ENCODE data around the gene ACO1.

ACO1 gene

GRCh38 chr9:32441678-32442077 lies 57.2 kb downstream of the ACO1 start:
- Histone ChIP-seq H2AFZ (ENCODE audit: low read length, unreplicated experiment) (no peak overlapping the region), H3K79me2 (ENCODE audit: control insufficient read depth, insufficient read depth, low read length, unreplicated experiment) (no peaks in the 10 kb centered on the region), H3K36me3 (ENCODE audit: insufficient read depth, low read length) (peaks cover 36% of the 10 kb centered on the region), H3K4me3 (ENCODE audit: low read depth, low read length) (no peak overlapping the region), H3K27me3 (ENCODE audit: insufficient read depth, low read length) (no peaks in the 10 kb centered on the region), H3K4me1 (ENCODE audit: control insufficient read depth, insufficient read depth, low read length, unreplicated experiment) (no peaks in the 10 kb centered on the region), H3K27ac (ENCODE audit: low read depth, low read length) (no peak overlapping the region)

- Histone ChIP-seq H3K79me2 (ENCODE audit: control insufficient read depth, insufficient read depth, low read length, unreplicated experiment) (no peaks in the 10 kb centered on the region), H3K4me3 (ENCODE audit: low read depth, low read length) (no peak overlapping the region), H3K27ac (ENCODE audit: low read depth, low read length) (no peak overlapping the region), H3K36me3 (ENCODE audit: insufficient read depth, low read length) (peaks cover 42% of the 10 kb centered on the region), H3K27me3 (ENCODE audit: insufficient read depth, low read length) (no peaks in the 10 kb centered on the region), H2AFZ (ENCODE audit: low read length, unreplicated experiment) (no peak overlapping the region), H3K4me1 (ENCODE audit: control insufficient read depth, insufficient read depth, low read length, unreplicated experiment) (no peaks in the 10 kb centered on the region)
Observed at GRCh38 chr9:32442433-32442832, 58.0 kb downstream of the ACO1 start.

DNA sequence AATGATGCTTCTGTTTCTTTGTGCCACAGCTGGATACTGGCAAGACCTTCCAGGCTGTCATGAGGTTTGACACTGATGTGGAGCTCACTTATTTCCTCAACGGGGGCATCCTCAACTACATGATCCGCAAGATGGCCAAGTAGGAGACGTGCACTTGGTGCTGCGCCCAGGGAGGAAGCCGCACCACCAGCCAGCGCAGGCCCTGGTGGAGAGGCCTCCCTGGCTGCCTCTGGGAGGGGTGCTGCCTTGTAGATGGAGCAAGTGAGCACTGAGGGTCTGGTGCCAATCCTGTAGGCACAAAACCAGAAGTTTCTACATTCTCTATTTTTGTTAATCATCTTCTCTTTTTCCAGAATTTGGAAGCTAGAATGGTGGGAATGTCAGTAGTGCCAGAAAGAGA lies 65.5 kb downstream of the ACO1 start:
- H3K4me1 ChIP-seq (ENCODE audit: control insufficient read depth, insufficient read depth, low read length, unreplicated experiment) = no peaks in the 10 kb centered on the region
- no peak overlapping the region for H2AFZ ChIP-seq (ENCODE audit: low read length, unreplicated experiment)
- H3K4me3 ChIP-seq (ENCODE audit: low read depth, low read length) = no peak overlapping the region
- peaks cover 3% of the 10 kb centered on the region for H3K79me2 ChIP-seq (ENCODE audit: control insufficient read depth, insufficient read depth, low read length, unreplicated experiment)
- H3K27me3 ChIP-seq (ENCODE audit: insufficient read depth, low read length) = no peaks in the 10 kb centered on the region
- H3K27ac ChIP-seq (ENCODE audit: low read depth, low read length) = no peak overlapping the region
- peaks cover 63% of the 10 kb centered on the region for H3K36me3 ChIP-seq (ENCODE audit: insufficient read depth, low read length)

DNA sequence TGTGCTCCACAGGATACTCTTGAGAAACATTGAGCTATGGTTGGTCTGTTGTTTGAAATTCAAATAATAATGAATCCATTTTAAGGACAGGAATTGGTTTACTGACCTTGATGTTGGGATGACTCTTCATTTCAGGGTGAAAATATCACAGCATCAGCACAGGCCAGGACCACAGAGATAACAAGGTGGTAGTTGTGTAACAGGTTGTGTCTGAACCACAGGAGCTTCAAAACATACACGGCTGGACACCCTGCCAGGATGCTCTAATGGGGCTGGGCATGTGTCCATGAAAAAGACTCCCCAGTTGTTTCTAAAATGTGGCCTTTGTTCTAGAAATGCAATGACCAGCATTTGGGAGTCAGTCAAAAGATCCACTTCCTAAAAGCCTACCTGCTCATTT lies 69.8 kb downstream of the ACO1 start:
- Histone ChIP-seq H3K27me3 (ENCODE audit: insufficient read depth, low read length) (no peaks in the 10 kb centered on the region), H3K36me3 (ENCODE audit: insufficient read depth, low read length) (peaks cover 76% of the 10 kb centered on the region), H3K4me3 (ENCODE audit: low read depth, low read length) (no peak overlapping the region), H3K79me2 (ENCODE audit: control insufficient read depth, insufficient read depth, low read length, unreplicated experiment) (peaks cover 3% of the 10 kb centered on the region), H3K27ac (ENCODE audit: low read depth, low read length) (no peak overlapping the region), H2AFZ (ENCODE audit: low read length, unreplicated experiment) (no peak overlapping the region), H3K4me1 (ENCODE audit: control insufficient read depth, insufficient read depth, low read length, unreplicated experiment) (peaks cover 2% of the 10 kb centered on the region)

- H3K36me3 ChIP-seq (ENCODE audit: insufficient read depth, low read length) = peaks cover 72% of the 10 kb centered on the region
- H3K4me1 ChIP-seq (ENCODE audit: control insufficient read depth, insufficient read depth, low read length, unreplicated experiment) = peaks cover 2% of the 10 kb centered on the region
- H3K27me3 ChIP-seq (ENCODE audit: insufficient read depth, low read length) = no peaks in the 10 kb centered on the region
- no peak overlapping the region for H2AFZ ChIP-seq (ENCODE audit: low read length, unreplicated experiment)
- H3K79me2 ChIP-seq (ENCODE audit: control insufficient read depth, insufficient read depth, low read length, unreplicated experiment) = no peaks in the 10 kb centered on the region
- H3K27ac ChIP-seq (ENCODE audit: low read depth, low read length) = no peak overlapping the region
- no peak overlapping the region for H3K4me3 ChIP-seq (ENCODE audit: low read depth, low read length)
Observed at GRCh38 chr9:32455738-32456137, 71.3 kb downstream of the ACO1 start.

GRCh38 chr9:32456564-32456963 lies 72.1 kb downstream of the ACO1 start:
- H3K27ac ChIP-seq (ENCODE audit: low read depth, low read length) = 0 out of 2 replicates have a peak overlapping the region, but pooled peaks have one; percentile 15
- H2AFZ ChIP-seq (ENCODE audit: low read length, unreplicated experiment) = no peak overlapping the region
- no peaks in the 10 kb centered on the region for H3K79me2 ChIP-seq (ENCODE audit: control insufficient read depth, insufficient read depth, low read length, unreplicated experiment)
- H3K4me3 ChIP-seq (ENCODE audit: low read depth, low read length) = no peak overlapping the region
- H3K27me3 ChIP-seq (ENCODE audit: insufficient read depth, low read length) = no peaks in the 10 kb centered on the region
- H3K36me3 ChIP-seq (ENCODE audit: insufficient read depth, low read length) = peaks cover 71% of the 10 kb centered on the region
- H3K4me1 ChIP-seq (ENCODE audit: control insufficient read depth, insufficient read depth, low read length, unreplicated experiment) = peaks cover 2% of the 10 kb centered on the region

- H3K4me1 ChIP-seq (ENCODE audit: control insufficient read depth, insufficient read depth, low read length, unreplicated experiment) = no peaks in the 10 kb centered on the region
- no peaks in the 10 kb centered on the region for H3K27me3 ChIP-seq (ENCODE audit: insufficient read depth, low read length)
- H3K79me2 ChIP-seq (ENCODE audit: control insufficient read depth, insufficient read depth, low read length, unreplicated experiment) = no peaks in the 10 kb centered on the region
- no peak overlapping the region for H3K27ac ChIP-seq (ENCODE audit: low read depth, low read length)
- H3K4me3 ChIP-seq (ENCODE audit: low read depth, low read length) = no peak overlapping the region
- no peak overlapping the region for H2AFZ ChIP-seq (ENCODE audit: low read length, unreplicated experiment)
- H3K36me3 ChIP-seq (ENCODE audit: insufficient read depth, low read length) = peaks cover 72% of the 10 kb centered on the region
Observed at GRCh38 chr9:32463500-32464293, 79.3 kb downstream of the ACO1 start.

DNA sequence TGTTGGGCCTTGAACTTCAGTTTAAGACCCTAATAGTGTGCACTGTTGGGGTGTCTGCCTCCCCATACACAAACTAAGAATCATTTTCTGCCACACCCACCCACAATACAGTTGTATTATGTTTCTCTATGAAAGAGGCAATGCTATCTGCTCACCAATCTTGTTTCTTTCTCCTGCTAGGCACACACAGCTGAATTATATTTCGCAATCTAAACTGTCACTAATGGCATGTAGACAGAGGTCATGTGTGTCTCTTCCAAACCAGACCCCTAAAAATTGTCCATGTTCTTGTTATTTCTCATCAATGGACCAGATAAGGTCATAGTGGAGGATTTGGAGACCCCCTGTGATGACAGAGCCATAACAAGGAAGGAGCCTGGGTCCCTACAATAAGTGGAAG lies 84.3 kb downstream of the ACO1 start:
- Histone ChIP-seq H3K4me3 (ENCODE audit: low read depth, low read length) (no peak overlapping the region), H3K79me2 (ENCODE audit: control insufficient read depth, insufficient read depth, low read length, unreplicated experiment) (no peaks in the 10 kb centered on the region), H2AFZ (ENCODE audit: low read length, unreplicated experiment) (no peak overlapping the region), H3K36me3 (ENCODE audit: insufficient read depth, low read length) (peaks cover 73% of the 10 kb centered on the region), H3K4me1 (ENCODE audit: control insufficient read depth, insufficient read depth, low read length, unreplicated experiment) (no peaks in the 10 kb centered on the region), H3K27ac (ENCODE audit: low read depth, low read length) (no peak overlapping the region), H3K27me3 (ENCODE audit: insufficient read depth, low read length) (no peaks in the 10 kb centered on the region)

DNA sequence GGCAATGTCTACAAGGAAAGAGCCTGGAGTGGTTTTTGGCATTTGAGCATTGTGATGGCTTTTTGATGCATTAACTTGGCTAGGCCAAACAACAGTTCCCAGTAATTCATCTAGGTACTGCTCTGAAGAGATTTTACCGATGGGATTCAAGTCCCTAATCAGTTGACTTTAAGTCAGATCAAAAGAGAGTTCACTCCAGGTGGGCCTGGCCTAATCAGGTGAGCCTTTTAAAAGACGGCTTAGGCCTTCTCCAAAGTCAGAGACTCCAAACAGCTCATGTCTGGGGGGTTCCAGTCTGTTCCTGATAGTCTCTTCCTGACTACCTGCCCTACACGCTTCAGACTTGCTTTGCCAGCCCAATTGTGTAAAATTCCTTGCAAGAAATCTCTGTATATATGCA lies 87.9 kb downstream of the ACO1 start:
- H3K27me3 ChIP-seq (ENCODE audit: insufficient read depth, low read length) = no peaks in the 10 kb centered on the region
- no peak overlapping the region for H3K27ac ChIP-seq (ENCODE audit: low read depth, low read length)
- H2AFZ ChIP-seq (ENCODE audit: low read length, unreplicated experiment) = no peak overlapping the region
- H3K4me1 ChIP-seq (ENCODE audit: control insufficient read depth, insufficient read depth, low read length, unreplicated experiment) = no peaks in the 10 kb centered on the region
- no peaks in the 10 kb centered on the region for H3K79me2 ChIP-seq (ENCODE audit: control insufficient read depth, insufficient read depth, low read length, unreplicated experiment)
- no peak overlapping the region for H3K4me3 ChIP-seq (ENCODE audit: low read depth, low read length)
- peaks cover 70% of the 10 kb centered on the region for H3K36me3 ChIP-seq (ENCODE audit: insufficient read depth, low read length)

- no peak overlapping the region for H2AFZ ChIP-seq (ENCODE audit: low read length, unreplicated experiment)
- peaks cover 59% of the 10 kb centered on the region for H3K36me3 ChIP-seq (ENCODE audit: insufficient read depth, low read length)
- no peaks in the 10 kb centered on the region for H3K27me3 ChIP-seq (ENCODE audit: insufficient read depth, low read length)
- H3K4me3 ChIP-seq (ENCODE audit: low read depth, low read length) = no peak overlapping the region
- peaks cover 12% of the 10 kb centered on the region for H3K79me2 ChIP-seq (ENCODE audit: control insufficient read depth, insufficient read depth, low read length, unreplicated experiment)
- peaks cover 12% of the 10 kb centered on the region for H3K4me1 ChIP-seq (ENCODE audit: control insufficient read depth, insufficient read depth, low read length, unreplicated experiment)
- H3K27ac ChIP-seq (ENCODE audit: low read depth, low read length) = no peak overlapping the region
Observed at GRCh38 chr9:32483343-32483742, 98.9 kb downstream of the ACO1 start.

- peaks cover 67% of the 10 kb centered on the region for H3K36me3 ChIP-seq (ENCODE audit: insufficient read depth, low read length)
- H3K4me3 ChIP-seq (ENCODE audit: low read depth, low read length) = no peak overlapping the region
- no peaks in the 10 kb centered on the region for H3K27me3 ChIP-seq (ENCODE audit: insufficient read depth, low read length)
- H3K79me2 ChIP-seq (ENCODE audit: control insufficient read depth, insufficient read depth, low read length, unreplicated experiment) = peaks cover 13% of the 10 kb centered on the region
- peak overlapping the region; percentile 79 for H3K27ac ChIP-seq (ENCODE audit: low read depth, low read length)
- H3K4me1 ChIP-seq (ENCODE audit: control insufficient read depth, insufficient read depth, low read length, unreplicated experiment) = peaks cover 21% of the 10 kb centered on the region
- H2AFZ ChIP-seq (ENCODE audit: low read length, unreplicated experiment) = no peak overlapping the region
Observed at GRCh38 chr9:32486839-32487562, 102.6 kb downstream of the ACO1 start.

All from ACC112 (cell line).